Dendritic cell treated with granulocyte-macrophage colony-stimulating factor and Interleukin-4, amounts not matched to agents 40 ng/mL and 50 ng/mL, for 4 days (primary cell): ENCODE measurements around the gene LRBA.
"Not testable (repeated sequence)": the region's sequence is repeated elsewhere in the genome, so short reads cannot be mapped to it uniquely, and the experiment has no call there.

Experiments
- H3K27ac Mint-ChIP-seq: one replicate; pipeline ENCODE4 v1.8.0; 2022; ENCODE audit warnings: mild to moderate bottlenecking, mixed read lengths
- H3K27me3 Mint-ChIP-seq: one replicate; pipeline ENCODE4 v1.8.0; 2022; ENCODE audit warnings: mild to moderate bottlenecking, mixed read lengths
- H3K36me3 Mint-ChIP-seq: one replicate; pipeline ENCODE4 v1.8.0; 2022; ENCODE audit warnings: low read depth, mixed read lengths
- H3K4me1 Mint-ChIP-seq: one replicate; pipeline ENCODE4 v1.8.0; 2022; ENCODE audit warnings: low read depth, mixed read lengths
- H3K4me3 Mint-ChIP-seq: one replicate; pipeline ENCODE4 v1.8.0; 2022; ENCODE audit warnings: mild to moderate bottlenecking, moderate library complexity, mixed read lengths
- H3K9me3 Mint-ChIP-seq: one replicate; pipeline ENCODE4 v1.8.0; 2022; ENCODE audit warnings: mixed read lengths
- intact Hi-C: fragments of 100-400 bp; cut with micrococcal nuclease; formaldehyde crosslinking; loops from one replicate; pipeline ENCODE4 v1.15.0; 2022

The LRBA gene

GRCh38 chr4:150974252-150974640 is 40.8 kb downstream of the LRBA start:
- Mint-ChIP-seq H3K9me3 (peaks cover 8% of the 10 kb centered on the region), H3K36me3 (no peaks in the 10 kb centered on the region), H3K4me3 (no peak overlapping the region), H3K27me3 (no peaks in the 10 kb centered on the region), H3K27ac (no peak overlapping the region), H3K4me1 (peaks cover 6% of the 10 kb centered on the region)
- intact Hi-C loops = no loop called here

DNA sequence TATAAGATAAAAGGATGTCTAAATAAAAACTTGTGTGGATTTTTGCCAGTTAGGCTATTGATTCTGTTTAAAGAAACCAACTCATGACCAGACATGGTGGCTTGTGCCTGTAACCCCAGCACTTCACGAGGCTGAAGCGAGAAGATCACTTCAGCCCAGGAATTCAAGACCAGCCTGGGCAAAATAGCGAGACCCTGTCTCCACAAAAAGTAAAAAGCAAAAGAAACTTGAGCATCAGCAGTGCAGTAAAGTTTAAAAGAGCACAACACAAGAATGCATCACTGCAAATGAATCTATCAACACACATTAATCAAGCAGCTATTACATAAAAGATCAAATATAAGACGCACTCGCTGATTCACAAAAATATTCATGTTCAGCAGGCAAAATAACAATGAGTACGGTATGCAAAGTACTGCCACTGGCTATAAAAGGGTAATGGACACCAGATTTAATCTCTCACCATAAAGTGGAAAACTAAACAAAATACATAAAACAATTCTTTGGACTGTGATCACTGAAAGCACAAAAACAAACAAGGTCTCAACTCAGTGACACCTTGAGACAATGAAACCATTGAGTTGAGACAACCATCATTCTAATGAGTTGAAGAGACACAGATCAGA is 41.3 kb downstream of the LRBA start:
- peaks cover 3% of the 10 kb centered on the region for H3K9me3 Mint-ChIP-seq
- no peaks in the 10 kb centered on the region for H3K36me3 Mint-ChIP-seq
- intact Hi-C loops = no loop called here
- H3K27me3 Mint-ChIP-seq = no peaks in the 10 kb centered on the region
- peaks cover 4% of the 10 kb centered on the region for H3K4me1 Mint-ChIP-seq
- no peak overlapping the region for H3K27ac Mint-ChIP-seq
- H3K4me3 Mint-ChIP-seq = no peak overlapping the region

DNA sequence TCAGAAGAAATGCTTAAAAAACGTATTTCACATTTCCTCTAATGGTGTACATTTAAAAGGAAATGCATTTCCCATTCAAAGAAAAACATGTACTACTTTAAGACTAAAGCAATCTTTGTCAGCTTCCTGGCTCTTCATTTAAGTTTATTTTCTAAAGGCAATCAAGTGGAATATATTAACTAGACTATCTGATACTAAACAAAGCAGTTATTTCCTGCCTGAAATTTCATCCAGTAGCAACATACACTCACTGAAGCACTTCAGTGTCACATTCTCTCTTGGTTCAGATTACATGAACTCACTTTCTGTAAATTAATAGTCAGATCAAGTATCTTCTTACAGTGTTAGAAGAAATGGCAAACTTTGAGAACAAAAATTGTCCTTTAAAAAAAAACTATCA is 42.5 kb downstream of the LRBA start:
- H3K9me3 Mint-ChIP-seq = no peaks in the 10 kb centered on the region
- H3K27ac Mint-ChIP-seq = no peak overlapping the region
- no peaks in the 10 kb centered on the region for H3K27me3 Mint-ChIP-seq
- H3K36me3 Mint-ChIP-seq = no peaks in the 10 kb centered on the region
- no peak overlapping the region for H3K4me3 Mint-ChIP-seq
- intact Hi-C loops = no loop called here
- no peaks in the 10 kb centered on the region for H3K4me1 Mint-ChIP-seq

- no peaks in the 10 kb centered on the region for H3K36me3 Mint-ChIP-seq
- no peaks in the 10 kb centered on the region for H3K4me1 Mint-ChIP-seq
- no peaks in the 10 kb centered on the region for H3K27me3 Mint-ChIP-seq
- no peak overlapping the region for H3K4me3 Mint-ChIP-seq
- intact Hi-C loops = no loop called here
- no peak overlapping the region for H3K27ac Mint-ChIP-seq
- H3K9me3 Mint-ChIP-seq = no peaks in the 10 kb centered on the region
Observed at GRCh38 chr4:150971901-150972300, 43.2 kb downstream of the LRBA start.

DNA sequence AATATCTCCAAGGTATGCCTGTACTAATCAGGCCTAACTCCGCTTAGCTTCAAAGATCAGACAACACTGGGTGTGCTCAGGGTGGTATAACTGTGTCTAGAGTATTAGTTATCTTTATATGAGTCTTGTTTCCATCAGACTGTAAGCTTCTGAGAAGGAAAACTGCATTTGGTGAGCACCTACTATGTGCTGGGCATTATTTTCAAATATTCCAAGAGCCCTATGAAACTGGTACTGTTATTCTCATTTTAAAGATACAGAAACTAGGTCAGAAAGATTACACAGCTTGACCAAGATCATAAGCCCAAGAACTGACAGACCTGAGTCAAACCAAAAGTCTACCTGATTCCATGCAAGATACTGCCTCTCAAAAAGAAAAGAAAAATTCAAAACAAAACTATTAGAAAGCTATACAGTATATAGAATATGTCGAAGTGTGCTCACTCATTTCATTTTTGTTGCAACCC is 44.4 kb downstream of the LRBA start:
- Mint-ChIP-seq H3K27ac (no peak overlapping the region), H3K36me3 (no peaks in the 10 kb centered on the region), H3K4me3 (no peak overlapping the region), H3K4me1 (no peaks in the 10 kb centered on the region), H3K27me3 (no peaks in the 10 kb centered on the region), H3K9me3 (no peaks in the 10 kb centered on the region)
- intact Hi-C loops = no loop called here

- intact Hi-C loops = no loop called here
- Mint-ChIP-seq H3K27ac (no peak overlapping the region), H3K36me3 (peaks cover 5% of the 10 kb centered on the region), H3K4me3 (no peak overlapping the region), H3K27me3 (no peaks in the 10 kb centered on the region), H3K4me1 (no peaks in the 10 kb centered on the region), H3K9me3 (peaks cover 9% of the 10 kb centered on the region)
Observed at GRCh38 chr4:150964754-150965153, 50.3 kb downstream of the LRBA start.

- H3K27me3 Mint-ChIP-seq, H3K36me3 Mint-ChIP-seq, H3K4me1 Mint-ChIP-seq, H3K4me3 Mint-ChIP-seq, H3K27ac Mint-ChIP-seq, intact Hi-C loops: not testable (repeated sequence)
- peaks cover 13% of the 10 kb centered on the region for H3K9me3 Mint-ChIP-seq
Observed at GRCh38 chr4:150963602-150964345, 51.3 kb downstream of the LRBA start.

- Mint-ChIP-seq H3K27ac (no peak overlapping the region), H3K27me3 (no peaks in the 10 kb centered on the region), H3K36me3 (peaks cover 14% of the 10 kb centered on the region), H3K9me3 (peaks cover 28% of the 10 kb centered on the region), H3K4me1 (no peaks in the 10 kb centered on the region), H3K4me3 (no peak overlapping the region)
- intact Hi-C loops = no loop called here
Observed at GRCh38 chr4:150962245-150962644, 52.8 kb downstream of the LRBA start.

DNA sequence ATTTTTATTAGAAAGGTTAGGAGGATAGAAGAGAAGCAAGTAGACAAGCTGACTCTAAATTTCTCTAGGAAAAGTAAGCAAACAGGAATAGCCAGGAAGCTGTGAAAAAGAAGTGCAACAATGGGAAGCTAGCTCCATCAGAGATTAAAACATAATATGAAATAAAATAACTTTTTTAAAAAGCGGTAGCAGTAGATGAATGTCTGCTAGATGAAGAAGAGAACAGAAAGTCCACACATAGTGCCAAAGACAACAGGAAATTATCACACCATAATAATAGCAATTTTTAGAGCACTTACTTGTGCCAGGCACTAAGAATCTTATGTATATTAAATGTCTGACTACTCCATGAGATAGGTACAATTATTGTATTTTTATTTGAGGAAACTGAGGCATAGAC is 53.5 kb downstream of the LRBA start:
- Mint-ChIP-seq H3K4me3 (no peak overlapping the region), H3K27ac (no peak overlapping the region), H3K36me3 (peaks cover 14% of the 10 kb centered on the region), H3K9me3 (peaks cover 32% of the 10 kb centered on the region), H3K27me3 (no peaks in the 10 kb centered on the region), H3K4me1 (no peaks in the 10 kb centered on the region)
- intact Hi-C loops = no loop called here

GRCh38 chr4:150960818-150961217 is 54.3 kb downstream of the LRBA start:
- no peak overlapping the region for H3K27ac Mint-ChIP-seq
- peaks cover 14% of the 10 kb centered on the region for H3K36me3 Mint-ChIP-seq
- peaks cover 32% of the 10 kb centered on the region for H3K9me3 Mint-ChIP-seq
- no peaks in the 10 kb centered on the region for H3K27me3 Mint-ChIP-seq
- intact Hi-C loops = no loop called here
- H3K4me1 Mint-ChIP-seq = no peaks in the 10 kb centered on the region
- H3K4me3 Mint-ChIP-seq = no peak overlapping the region

DNA sequence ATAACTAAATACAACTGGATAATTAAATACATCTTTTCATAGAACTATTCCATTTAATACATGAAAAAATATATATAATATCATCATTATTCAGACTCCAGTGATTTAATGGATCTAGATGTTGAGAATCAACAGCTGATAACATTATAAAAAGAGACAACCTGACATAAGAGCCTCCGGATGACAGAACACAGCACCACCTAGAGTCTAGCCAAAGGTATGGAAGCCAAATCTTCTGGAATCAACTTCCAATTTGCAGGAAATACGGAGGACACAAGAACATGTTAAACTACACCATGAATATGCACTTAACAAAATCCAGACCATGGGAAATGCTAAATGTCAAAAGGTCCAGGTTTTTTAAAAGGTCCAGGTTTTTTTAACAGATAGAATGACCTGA is 55.0 kb downstream of the LRBA start:
- H3K27ac Mint-ChIP-seq = no peak overlapping the region
- no peaks in the 10 kb centered on the region for H3K27me3 Mint-ChIP-seq
- peaks cover 14% of the 10 kb centered on the region for H3K36me3 Mint-ChIP-seq
- H3K4me3 Mint-ChIP-seq = no peak overlapping the region
- H3K4me1 Mint-ChIP-seq = no peaks in the 10 kb centered on the region
- H3K9me3 Mint-ChIP-seq = peaks cover 32% of the 10 kb centered on the region
- intact Hi-C loops = no loop called here

GRCh38 chr4:150957981-150958380 is 57.1 kb downstream of the LRBA start:
- H3K4me3 Mint-ChIP-seq, H3K27me3 Mint-ChIP-seq, intact Hi-C loops, H3K36me3 Mint-ChIP-seq, H3K27ac Mint-ChIP-seq, H3K4me1 Mint-ChIP-seq: not testable (repeated sequence)
- H3K9me3 Mint-ChIP-seq = peaks cover 23% of the 10 kb centered on the region

- H3K36me3 Mint-ChIP-seq, H3K27ac Mint-ChIP-seq, H3K27me3 Mint-ChIP-seq, H3K4me1 Mint-ChIP-seq, intact Hi-C loops, H3K4me3 Mint-ChIP-seq: not testable (repeated sequence)
- H3K9me3 Mint-ChIP-seq = peaks cover 23% of the 10 kb centered on the region
Observed at GRCh38 chr4:150957095-150957494, 58.0 kb downstream of the LRBA start.

DNA sequence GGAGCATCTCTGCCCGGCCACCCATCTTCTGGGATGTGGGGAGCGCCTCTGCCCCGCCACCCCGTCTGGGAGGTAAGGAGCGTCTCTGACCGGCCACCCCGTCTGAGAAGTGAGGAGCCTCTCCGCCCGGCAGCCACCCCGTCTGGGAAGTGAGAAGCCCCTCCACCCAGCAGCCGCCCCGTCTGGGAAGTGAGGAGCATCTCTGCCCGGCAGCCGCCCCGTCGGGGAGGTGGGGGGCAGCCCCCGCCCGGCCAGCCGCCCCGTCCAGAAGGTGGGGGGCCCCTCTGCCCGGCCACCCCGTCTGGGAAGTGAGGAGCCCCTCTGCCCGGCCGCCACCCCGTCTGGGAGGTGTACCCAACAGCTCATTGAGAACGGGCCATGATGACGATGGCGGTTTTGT is 61.2 kb downstream of the LRBA start:
- H3K36me3 Mint-ChIP-seq, H3K4me3 Mint-ChIP-seq, H3K27ac Mint-ChIP-seq, intact Hi-C loops, H3K27me3 Mint-ChIP-seq: not testable (repeated sequence)
- Mint-ChIP-seq H3K4me1 (peaks cover 12% of the 10 kb centered on the region), H3K9me3 (peaks cover 21% of the 10 kb centered on the region)
